Prostate gland (tissue), 2 donors: ENCODE data around the gene RECQL5.

ENCODE experiments used
- POLR2AphosphoS5 ChIP-seq: sonication (generic); formaldehyde crosslinking; IDR thresholded peaks from one replicate; pipeline ENCODE4 v1.6.1; 2017; ENCODE audit warnings: antibody characterized with exemption
- TF ChIP-seq, protein P1 (sequence below), 4 experiments: fragments of 200-600 bp in 2 of 4; fragments of 450-650 bp in 2 of 4; sonication (generic) in 2 of 4; IDR thresholded peaks; 1 replicate in 3 of 4; 2 replicates in 1 of 4; pipeline ENCODE4 v1.5.1; 2016 to 2019; ENCODE audit warnings: antibody characterized with exemption in 4 of 4, mild to moderate bottlenecking in 2 of 4, moderate library complexity in 2 of 4

DNA sequence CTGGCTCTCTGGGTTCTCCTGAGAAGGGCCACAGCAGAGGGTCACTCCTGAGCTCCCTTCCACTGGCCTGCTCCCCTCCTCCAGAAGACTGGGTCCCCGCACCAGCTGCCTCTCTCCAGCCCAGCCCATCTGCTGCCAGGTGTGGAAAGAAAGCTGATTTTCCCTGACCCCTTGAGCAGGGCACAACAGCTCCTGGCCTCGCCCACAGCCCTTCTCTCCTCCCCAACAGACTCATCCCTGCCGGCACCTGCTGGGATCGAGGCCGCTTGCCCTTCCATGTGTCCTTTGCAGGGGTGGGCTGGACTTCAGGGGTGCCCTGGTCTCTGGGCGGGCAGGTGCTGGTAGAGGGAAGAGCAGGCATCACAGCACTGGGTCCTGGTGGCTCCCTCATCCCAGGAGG is 38.5 kb downstream of the RECQL5 start:
- TF ChIP-seq, protein P1, sequence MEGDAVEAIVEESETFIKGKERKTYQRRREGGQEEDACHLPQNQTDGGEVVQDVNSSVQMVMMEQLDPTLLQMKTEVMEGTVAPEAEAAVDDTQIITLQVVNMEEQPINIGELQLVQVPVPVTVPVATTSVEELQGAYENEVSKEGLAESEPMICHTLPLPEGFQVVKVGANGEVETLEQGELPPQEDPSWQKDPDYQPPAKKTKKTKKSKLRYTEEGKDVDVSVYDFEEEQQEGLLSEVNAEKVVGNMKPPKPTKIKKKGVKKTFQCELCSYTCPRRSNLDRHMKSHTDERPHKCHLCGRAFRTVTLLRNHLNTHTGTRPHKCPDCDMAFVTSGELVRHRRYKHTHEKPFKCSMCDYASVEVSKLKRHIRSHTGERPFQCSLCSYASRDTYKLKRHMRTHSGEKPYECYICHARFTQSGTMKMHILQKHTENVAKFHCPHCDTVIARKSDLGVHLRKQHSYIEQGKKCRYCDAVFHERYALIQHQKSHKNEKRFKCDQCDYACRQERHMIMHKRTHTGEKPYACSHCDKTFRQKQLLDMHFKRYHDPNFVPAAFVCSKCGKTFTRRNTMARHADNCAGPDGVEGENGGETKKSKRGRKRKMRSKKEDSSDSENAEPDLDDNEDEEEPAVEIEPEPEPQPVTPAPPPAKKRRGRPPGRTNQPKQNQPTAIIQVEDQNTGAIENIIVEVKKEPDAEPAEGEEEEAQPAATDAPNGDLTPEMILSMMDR (IDR thresholded peaks at IDR 0.05): no peak
- TF ChIP-seq POLR2AphosphoS5: no peak
